Forelimb muscle (tissue), 1 donor: Measurements from ENCODE around the gene MAP3K4. TPM values are rescaled to one million over a fixed set of nuclear protein-coding genes. Genes with fewer than 3 reads are reported as not detected.

Experiments
- DNase-seq: peaks from one replicate; pipeline ENCODE4 v3.0.0-alpha.2; 2013; ENCODE audit warnings: low read depth
- polyA plus RNA-seq: library from polyadenylated mRNA; unstranded; fragments of 120-200 nt; gene quantifications from one replicate; pipeline ENCODE4 v1.2.1, GENCODE V29; 2013; ENCODE audit not compliant: insufficient read length

Gene MAP3K4
- polyA plus RNA-seq, 1 donor = 22.5 TPM

GRCh38 chr6:160999516-160999915, 7.9 kb downstream of the MAP3K4 start:
- no peak for DNase-seq

DNA sequence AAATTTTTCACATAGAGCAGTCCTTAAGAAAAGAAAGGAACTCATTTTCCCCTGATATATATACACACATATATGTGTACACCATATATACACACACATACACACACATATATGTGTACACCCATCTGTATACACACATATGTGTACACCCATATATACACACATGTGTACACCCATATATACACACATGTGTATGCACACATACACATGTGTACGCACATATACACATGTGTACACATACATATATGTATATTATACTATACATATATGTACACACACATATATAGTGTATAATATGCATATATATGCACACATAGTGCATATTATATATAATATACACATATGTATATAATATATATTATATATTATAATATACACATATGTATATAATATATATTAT, 9.1 kb downstream of the MAP3K4 start:
- DNase-seq = no peak

- no peak for DNase-seq
Observed at GRCh38 chr6:161001421-161001820, 9.9 kb downstream of the MAP3K4 start.

DNA sequence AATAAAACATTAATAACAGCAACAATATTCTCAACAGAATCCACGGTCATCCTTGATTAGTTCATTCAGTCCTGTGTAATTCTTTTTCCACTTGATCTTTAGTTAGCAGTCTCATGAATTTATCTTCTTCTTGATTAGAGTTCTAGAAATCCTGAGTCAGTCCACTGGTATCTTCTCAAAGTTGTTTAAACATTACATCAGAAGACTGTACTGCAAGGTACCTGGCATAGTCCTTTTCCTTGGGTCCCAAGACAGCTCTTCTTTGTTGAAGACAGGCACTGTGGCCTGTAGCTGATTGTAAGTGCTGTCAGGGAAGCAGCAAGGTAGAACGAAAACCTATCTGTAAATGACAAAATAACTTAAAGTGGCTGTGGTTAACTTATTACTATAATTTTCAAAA, 11.8 kb downstream of the MAP3K4 start:
- DNase-seq = no peak

GRCh38 chr6:161008245-161008644, 16.7 kb downstream of the MAP3K4 start:
- DNase-seq = no peak

DNA sequence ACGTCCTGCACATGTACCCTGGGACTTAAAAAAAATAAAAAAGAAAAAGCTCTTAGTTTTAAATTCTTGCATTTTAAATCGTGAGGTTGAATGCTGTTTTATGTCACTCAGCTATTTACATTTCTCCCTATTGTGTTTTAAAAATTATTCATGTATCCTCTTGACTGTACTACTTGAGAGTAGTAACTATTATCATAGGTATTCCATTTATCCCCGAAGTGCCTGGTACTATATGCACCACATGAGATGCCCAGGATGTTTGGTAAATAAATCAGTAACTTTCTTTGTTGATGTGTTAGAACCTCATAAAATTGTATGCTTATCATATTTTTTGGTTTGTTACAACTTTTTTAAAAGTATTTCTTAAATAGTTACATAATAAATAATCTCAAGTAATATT, 18.4 kb downstream of the MAP3K4 start:
- DNase-seq = no peak

GRCh38 chr6:161010418-161010817, 18.8 kb downstream of the MAP3K4 start:
- DNase-seq = no peak

DNA sequence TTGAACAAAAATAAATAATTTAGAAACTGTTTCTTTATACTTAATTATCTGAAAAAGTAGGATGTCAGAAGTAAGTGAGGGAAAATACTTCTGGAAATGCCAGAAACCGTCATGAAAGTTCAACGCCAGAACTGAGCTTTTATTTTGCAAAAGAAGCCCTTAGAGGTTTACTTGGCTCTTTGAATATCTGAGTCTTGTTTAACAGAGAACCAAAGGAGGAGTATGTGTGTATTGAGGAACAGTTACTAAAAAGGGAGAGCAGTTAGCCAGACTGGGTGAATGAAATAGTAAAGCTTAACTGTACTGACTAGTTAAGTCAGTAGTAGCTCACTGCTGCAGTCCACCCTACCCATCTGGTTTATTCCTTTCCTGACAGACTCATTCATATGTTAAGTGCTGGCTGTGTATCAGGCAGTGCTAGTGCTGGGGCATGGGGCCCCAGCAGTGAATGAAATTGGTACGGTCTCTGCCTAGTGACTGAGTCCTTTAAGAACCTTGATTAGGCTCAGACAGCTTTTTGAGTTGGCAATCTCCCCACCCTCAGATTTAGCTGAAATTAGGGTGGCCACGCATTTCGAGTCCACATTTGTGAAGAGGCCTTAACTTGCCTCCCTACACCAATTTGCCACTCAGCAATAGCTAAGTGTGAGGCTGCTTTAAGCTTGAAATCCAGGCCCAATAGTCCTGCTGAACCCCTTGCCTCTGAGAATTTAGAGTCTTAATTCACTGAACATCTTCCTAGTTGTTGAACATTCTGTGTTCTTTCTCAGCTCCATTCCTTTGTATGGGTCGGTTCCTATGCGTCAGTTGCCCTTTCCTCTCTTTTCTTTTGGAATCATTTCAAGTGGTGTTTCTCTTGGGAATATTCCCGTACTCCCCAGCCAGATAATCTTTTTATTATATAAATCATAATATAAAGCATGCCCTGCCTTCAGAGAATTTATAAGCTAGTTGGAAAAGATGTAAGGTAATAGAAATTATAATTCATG, 20.2 kb downstream of the MAP3K4 start:
- DNase-seq = no peak

- no peak for DNase-seq
Observed at GRCh38 chr6:161013695-161014094, 22.1 kb downstream of the MAP3K4 start.

GRCh38 chr6:161017766-161018564, 26.4 kb downstream of the MAP3K4 start:
- no peak for DNase-seq

DNA sequence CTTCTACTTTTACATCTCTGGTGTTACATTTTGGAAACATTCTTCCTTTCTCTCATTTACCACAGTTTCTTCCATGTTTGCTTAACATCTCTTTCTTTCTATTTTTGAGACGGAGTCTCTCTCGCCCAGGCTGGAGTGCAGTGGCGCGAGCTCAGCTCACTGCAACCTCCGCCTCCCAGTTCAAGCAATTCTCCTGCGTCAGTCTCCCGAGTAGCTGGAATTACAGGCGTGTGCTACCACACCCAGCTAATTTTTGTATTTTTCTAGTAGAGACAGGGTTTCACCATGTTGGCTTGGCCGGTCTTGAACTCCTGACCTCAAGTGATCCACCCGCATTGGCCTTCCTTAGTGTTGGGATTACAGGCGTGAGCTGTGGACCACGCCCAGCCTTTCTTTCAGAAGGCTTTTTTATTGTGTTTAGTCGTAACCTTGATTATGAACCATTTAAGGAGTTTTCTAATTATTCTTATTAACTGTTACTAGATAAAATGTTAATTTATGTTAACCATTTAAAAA, 27.8 kb downstream of the MAP3K4 start:
- DNase-seq = no peak

DNA sequence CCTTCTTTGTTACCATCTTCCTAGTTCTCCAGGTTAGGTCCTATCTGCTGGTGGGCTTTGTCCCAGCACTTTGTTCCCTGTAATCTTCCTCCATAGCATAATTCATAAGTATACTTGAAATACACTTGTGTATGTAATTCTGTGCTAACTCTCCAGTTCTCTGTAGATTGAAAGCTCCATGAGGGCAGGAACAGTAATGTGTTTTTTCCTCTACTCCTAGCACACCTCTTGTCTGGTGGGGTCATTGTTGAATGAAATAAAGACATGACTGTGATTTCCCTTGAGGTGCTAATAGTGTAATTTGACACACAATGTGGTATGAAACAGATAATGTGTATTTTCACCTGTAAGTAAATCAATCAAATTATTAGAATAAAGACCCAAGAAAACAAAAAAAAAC, 30.0 kb downstream of the MAP3K4 start:
- DNase-seq = no peak

GRCh38 chr6:161021998-161022743, 30.6 kb downstream of the MAP3K4 start:
- no peak for DNase-seq

- no peak for DNase-seq
Observed at GRCh38 chr6:161023316-161023715, 31.7 kb downstream of the MAP3K4 start.

- no peak for DNase-seq
Observed at GRCh38 chr6:161024364-161024920, 32.9 kb downstream of the MAP3K4 start.

- DNase-seq = no peak
Observed at GRCh38 chr6:161027385-161027784, 35.8 kb downstream of the MAP3K4 start.

- DNase-seq = no peak
Observed at GRCh38 chr6:161029195-161029809, 37.7 kb downstream of the MAP3K4 start.

- no peak for DNase-seq
Observed at GRCh38 chr6:161031721-161032495, 40.3 kb downstream of the MAP3K4 start.

GRCh38 chr6:161033667-161034066, 42.1 kb downstream of the MAP3K4 start:
- DNase-seq = no peak
